Stimulated activated CD8-positive, alpha-beta memory T cell treated with anti-CD3 and anti-CD28 coated beads, Interleukin-15, amount 100 ng/mL, for 4 hours (primary cell): ENCODE results near the gene CALCOCO1.
"Not testable (repeated sequence)": the region's sequence is repeated elsewhere in the genome, so short reads cannot be mapped to it uniquely, and the experiment has no call there.

Experiments
- DNase-seq, 2 donors: peaks; one replicate each; pipeline ENCODE4 v3.0.0-alpha.2; 2020; ENCODE audit warnings: low read depth in 2 of 2

Gene CALCOCO1

GRCh38 chr12:53696655-53697331, 30.5 kb downstream of the CALCOCO1 start:
- no peak for DNase-seq

- DNase-seq: no peak
These were observed 31.0 kb downstream of the CALCOCO1 start for GRCh38 chr12:53696285-53696654.

GRCh38 chr12:53695152-53696145, 31.8 kb downstream of the CALCOCO1 start:
- peak; percentile 4 to 14 for DNase-seq

- no peak for DNase-seq
These were observed 32.5 kb downstream of the CALCOCO1 start for GRCh38 chr12:53694756-53695151.

- no peak for DNase-seq
These were observed 39.1 kb downstream of the CALCOCO1 start for GRCh38 chr12:53688134-53688533.

GRCh38 chr12:53686436-53686835, 40.8 kb downstream of the CALCOCO1 start:
- no peak for DNase-seq

GRCh38 chr12:53684654-53685220, 42.5 kb downstream of the CALCOCO1 start:
- no peak for DNase-seq

- DNase-seq: no peak
These were observed 43.3 kb downstream of the CALCOCO1 start for GRCh38 chr12:53683983-53684382.

GRCh38 chr12:53683494-53683893, 43.8 kb downstream of the CALCOCO1 start:
- DNase-seq: no peak

- DNase-seq: not testable (repeated sequence)
These were observed 47.2 kb downstream of the CALCOCO1 start for GRCh38 chr12:53680061-53680460.

GRCh38 chr12:53677800-53678148, 49.5 kb downstream of the CALCOCO1 start:
- DNase-seq: no peak

- DNase-seq: no peak
These were observed 50.0 kb downstream of the CALCOCO1 start for GRCh38 chr12:53677016-53677799.

- DNase-seq: no peak
These were observed 50.6 kb downstream of the CALCOCO1 start for GRCh38 chr12:53676656-53677015.

- peak; percentile 95 for DNase-seq
These were observed 51.3 kb downstream of the CALCOCO1 start, which contains the start of gene ATP5MC2 for GRCh38 chr12:53675701-53676607. TSS of gene ATP5MC2 (minus strand) at chr12:53676083. CDS start at chr12:53672614, 3,469 bp downstream.

GRCh38 chr12:53674977-53675700, 52.1 kb downstream of the CALCOCO1 start:
- DNase-seq: no peak

GRCh38 chr12:53670971-53671370, 56.3 kb downstream of the CALCOCO1 start:
- DNase-seq: no peak

- no peak for DNase-seq
These were observed 56.9 kb downstream of the CALCOCO1 start for GRCh38 chr12:53670308-53670707.

- no peak for DNase-seq
These were observed 60.2 kb downstream of the CALCOCO1 start for GRCh38 chr12:53667080-53667479.

- DNase-seq: no peak
These were observed 62.3 kb downstream of the CALCOCO1 start for GRCh38 chr12:53664936-53665335.

- no peak for DNase-seq
These were observed 63.1 kb downstream of the CALCOCO1 start for GRCh38 chr12:53664191-53664590.
